Non-pigmented ciliary epithelial cell (primary cell): Measurements from ENCODE around the gene THBS3.
"Not testable (repeated sequence)": the region's sequence is repeated elsewhere in the genome, so short reads cannot be mapped to it uniquely, and the experiment has no call there.

ENCODE experiments used
- DNase-seq: peaks from one replicate; pipeline ENCODE4 v3.0.0-alpha.2; 2010; ENCODE audit warnings: low read depth

The THBS3 gene

GRCh38 chr1:155207806-155208540, at the start of gene THBS3:
Gene THBS3 (minus strand): TSS chr1:155207897. CDS start chr1:155207876, 21 bp downstream.
- no peak for DNase-seq

DNA sequence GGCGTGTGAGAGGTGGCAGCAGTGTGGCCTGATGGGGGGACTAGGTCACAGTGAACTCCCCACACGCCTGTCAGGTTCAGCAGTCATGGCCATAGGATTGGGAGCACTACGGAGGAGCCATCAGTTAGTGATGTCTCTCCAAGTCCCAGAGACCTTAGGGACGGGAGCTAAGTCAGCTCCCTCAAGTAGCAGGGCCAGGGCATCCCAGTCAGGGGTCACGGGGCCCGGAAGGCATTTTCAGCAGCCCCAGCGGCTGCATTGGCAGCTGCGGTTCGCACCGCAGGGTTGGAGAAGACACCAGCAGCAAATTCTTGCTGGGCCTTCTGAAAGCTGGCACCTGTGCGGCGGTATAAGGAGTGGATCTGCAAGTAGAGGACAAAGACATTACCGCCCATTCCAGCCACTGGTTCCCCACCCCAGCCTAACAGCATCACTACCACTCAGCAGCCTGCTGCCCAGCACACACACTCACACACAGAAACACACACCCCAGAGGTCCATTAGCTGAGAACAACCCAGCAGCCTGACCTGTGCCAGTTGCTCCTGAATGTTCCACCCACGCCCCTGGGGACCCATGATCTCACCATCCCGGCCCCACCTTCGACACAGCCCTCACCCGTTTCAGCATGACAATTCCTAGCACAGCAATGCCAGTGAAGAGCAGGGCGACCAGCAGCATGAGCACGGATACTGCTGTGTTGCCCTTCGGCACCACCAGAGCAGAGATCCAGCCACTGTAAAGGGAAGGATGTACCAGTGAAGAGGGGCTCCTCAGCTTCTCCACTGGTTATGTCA, 48.6 kb upstream of the THBS3 start:
- no peak for DNase-seq

- no peak for DNase-seq
Observed at GRCh38 chr1:155255243-155256007, 47.7 kb upstream of the THBS3 start, which contains the start of gene ENTREP3. Gene ENTREP3 (minus strand): TSS chr1:155255483. CDS start chr1:155254877, 606 bp downstream.

DNA sequence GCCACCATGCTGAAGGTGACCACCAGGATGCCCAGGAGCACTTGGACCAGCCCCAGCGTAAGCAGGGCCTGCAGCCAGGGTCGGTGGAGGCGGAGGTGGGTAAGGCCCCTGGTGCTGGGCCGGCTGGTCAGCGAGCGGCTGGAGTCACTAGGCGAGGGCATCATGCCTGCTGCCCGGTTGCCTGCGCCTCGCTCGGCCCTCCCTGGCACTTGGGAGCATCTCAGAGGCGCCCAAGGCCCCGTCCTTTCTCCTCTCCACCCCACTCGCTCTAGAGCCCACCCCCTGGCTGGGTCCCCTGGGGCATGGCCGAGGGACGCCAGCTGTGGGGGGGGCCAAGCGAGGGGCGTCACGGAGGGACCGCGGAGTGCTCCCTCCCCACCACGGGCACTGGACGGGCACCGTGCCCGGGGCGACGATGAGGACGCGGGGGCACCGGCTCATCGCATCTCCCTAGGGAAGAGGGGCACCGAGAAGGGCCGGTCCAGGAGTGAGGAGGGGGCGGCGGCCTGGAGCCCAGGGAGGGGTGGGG, 47.1 kb upstream of the THBS3 start:
- no peak for DNase-seq

DNA sequence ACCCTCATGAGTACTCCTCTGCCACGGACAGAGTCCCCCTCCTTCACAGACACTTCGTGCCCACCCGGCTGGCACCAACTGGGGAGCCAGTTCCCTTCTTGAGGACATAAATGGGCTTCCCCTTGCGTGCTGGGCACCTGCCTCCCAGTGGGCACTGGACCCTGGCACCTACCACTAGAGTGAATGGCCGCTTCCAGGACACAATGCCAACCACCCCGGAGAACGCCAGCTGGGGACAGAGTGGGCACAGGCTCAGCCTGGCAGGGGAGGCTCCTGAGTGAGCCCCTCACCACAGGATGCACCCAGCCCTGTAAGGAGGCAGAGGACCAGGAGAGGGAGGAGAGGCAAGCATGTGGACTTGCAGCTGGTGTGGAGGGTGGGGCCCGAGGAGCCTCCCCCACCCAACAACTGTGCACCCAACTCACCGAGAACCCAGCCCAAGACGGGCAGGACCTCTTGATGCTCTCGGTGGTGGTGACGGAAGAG, 46.6 kb upstream of the THBS3 start:
- DNase-seq, result no peak

DNA sequence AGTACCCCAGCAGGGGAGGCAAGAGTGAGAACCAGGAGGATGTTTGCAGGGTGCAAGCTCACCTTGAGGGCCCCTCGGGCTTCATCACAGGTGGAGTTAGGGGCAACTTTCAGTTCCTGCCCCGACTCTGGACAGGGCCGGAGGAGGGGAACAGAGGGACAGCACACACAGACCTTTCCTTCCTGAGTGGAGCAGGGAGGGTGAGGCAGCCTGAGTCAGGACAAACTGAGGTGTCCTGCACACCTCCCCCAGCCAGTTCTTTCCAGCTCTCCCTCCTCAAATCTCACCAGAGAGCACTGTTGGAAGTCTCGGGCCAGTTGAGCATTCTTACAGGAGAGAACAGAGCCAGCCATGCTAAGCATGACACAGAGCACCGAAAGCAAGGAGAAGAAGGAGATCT, 46.1 kb upstream of the THBS3 start:
- no peak for DNase-seq

DNA sequence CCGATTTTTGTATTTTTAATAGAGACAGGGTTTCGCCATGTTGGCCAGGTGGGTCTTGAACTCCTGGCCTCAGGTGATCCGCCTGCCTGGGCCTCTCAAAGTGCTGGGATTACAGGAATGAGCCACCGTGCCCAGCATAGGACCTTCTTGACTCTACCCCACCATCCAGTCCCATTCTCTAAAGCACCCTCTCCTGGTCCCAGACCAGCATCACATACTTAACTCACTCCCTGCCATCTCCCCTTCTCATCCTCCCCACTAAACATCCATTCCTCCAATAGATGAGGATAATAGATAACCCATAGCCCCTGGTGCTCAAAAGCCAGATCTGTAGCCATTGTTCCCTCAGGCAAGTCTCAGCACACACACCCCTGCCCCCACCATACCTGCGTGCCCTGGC, 45.5 kb upstream of the THBS3 start:
- no peak for DNase-seq

DNA sequence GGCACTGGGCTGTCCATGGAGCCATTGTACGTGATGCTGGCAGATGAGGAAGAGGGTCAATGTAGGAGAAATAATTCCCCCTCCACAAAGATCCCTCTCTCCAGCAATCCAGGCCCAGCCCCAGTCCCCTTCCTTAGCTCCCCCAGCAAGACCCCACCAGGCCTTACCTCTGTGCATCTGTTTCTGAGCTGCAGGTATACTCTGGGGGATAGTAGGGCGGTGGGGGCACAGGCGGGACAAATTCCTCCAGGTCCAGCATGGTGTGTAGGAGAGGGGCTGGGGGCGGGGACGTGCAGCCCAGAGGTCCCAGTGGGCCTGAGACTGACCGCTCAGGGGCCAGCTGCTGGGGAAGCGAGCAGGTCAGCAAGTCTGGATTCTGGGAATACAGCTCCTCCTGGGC, 43.9 kb upstream of the THBS3 start:
- no peak for DNase-seq

DNA sequence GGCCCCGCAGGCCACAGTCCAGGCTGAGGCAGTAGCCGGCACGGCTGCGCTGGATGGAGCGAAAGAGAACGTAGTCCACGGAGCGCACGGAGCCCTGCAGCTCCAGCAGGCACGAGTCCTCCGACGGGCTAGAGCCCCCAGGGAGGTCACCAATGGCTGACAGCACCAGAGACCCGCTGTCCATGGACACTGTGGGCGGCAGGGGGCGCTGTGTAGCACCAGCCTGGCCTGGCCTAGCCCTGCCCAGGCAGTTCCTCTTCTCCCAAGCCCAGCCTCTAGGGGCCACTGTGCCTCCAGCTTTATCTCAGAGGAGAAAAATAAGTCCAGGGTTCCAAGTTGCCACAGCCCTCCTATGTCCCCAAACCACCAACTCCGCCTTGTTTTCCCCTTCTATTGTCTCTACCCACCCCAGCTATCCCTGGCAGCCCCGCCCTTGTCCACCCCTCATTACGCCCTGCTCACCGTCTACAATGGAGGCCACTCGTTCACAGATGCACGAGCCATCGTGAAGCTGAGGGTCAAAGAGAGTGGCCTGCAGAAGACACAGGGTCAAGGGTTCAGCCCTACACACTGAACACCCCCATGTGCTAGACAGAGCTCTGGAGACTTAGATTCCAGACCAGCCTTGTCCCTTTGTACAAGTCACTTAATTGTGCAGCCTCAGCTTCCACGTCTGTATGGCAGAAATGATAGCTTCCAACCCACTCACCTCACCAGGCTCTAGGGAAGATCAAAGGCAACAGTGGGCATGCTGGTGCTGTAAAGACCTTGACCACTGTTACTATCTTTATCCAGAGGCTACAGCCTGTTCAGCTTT, 43.1 kb upstream of the THBS3 start:
- DNase-seq, result no peak

DNA sequence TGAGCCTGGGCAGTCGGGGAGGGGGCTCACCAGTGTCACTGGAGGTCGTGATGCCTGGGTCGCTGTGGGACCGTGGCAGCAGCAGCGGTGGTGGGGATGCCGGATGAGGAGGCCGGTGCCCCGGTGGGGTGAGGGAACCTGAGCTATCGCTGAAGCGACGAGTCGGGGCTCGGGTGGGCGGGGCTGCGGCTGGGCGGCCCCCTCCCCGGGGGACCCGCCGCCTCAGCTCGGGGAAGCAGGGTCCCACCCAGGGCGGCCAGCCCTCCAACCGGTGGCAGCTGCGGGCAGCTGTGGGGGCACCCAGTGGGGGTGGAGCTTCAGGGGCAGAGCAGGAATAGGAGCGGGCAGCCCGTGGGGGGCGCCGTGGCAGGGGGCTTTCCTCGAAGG, 42.5 kb upstream of the THBS3 start:
- no peak for DNase-seq

DNA sequence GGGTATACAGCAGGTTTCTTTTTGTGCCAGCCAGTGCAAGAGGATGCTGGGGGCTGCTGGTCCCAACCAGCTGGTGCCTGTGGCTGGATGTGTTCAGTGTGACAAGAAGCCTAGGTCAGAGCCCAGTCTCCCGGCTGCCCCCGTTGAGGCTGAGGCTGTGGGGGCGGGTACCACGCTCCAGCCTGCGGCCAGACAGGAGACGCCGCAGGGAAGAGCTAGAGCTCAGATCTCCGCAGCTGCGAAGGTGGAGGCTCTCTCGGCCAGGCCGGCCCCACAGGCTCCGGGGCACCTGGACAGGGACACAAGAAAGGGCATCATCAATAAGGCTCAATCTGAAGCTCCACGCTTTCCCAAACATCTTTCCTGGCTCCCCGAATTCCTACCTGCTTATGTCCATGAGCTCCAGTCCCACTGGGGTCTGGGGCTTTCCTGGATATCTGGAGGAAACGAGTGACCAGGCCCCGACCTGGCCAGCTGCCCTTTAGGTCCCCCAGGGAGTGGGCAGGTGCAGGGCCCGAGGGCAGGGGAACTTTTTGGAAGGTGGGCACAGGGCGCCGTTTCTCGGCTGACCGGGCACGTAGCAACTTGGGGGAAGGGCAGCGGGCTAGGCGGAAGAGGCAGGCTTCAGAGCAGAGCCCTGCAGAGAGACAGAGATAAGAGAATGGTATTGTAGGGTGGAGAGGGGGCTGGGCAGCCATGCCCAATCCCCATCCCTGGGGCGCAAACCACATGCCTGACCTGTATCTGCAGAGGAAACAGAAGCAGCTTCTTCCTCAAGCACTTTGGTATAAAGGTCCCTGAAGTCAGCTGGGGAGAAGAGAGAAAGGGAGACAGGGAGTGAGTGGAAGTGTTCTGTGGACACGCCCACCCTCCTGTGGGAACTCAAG, 40.2 kb upstream of the THBS3 start:
- no peak for DNase-seq

DNA sequence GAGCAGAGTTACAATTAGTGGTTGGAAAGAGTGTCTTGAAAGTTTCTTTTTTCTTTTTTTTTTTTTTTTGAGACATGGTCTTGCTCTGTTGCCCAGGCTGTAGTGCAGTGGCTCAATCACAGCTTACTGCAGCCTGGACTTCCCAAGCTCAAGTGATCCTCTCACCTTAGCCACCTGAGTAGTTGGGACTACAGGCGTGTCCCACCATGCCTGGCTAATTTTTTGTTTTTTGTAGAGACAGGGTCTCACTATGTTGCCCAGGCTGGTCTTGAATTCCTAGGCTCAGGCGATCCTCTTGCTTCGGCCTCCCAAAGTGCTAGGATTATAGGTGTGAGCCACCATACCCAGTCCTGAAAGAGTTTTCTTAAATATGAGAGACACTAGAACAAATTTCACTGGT, 39.1 kb upstream of the THBS3 start:
- not testable (repeated sequence) for DNase-seq

DNA sequence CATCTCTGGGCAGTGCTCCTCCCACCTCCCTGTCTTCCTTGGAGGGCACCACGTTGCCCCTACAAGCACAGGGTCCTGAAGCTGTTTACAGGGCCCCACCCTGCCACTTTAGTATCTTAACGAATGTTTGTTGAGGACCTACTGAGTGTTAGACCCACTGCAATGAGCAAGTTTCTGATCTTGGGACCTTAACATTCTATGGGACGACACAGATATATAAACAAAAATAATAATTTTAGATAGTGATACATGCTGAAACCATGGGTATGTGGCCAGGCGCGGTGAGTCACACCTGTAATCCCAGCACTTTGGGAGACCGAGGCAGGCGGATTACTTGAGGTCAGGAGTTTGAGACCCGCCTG, 37.4 kb upstream of the THBS3 start:
- no peak for DNase-seq

DNA sequence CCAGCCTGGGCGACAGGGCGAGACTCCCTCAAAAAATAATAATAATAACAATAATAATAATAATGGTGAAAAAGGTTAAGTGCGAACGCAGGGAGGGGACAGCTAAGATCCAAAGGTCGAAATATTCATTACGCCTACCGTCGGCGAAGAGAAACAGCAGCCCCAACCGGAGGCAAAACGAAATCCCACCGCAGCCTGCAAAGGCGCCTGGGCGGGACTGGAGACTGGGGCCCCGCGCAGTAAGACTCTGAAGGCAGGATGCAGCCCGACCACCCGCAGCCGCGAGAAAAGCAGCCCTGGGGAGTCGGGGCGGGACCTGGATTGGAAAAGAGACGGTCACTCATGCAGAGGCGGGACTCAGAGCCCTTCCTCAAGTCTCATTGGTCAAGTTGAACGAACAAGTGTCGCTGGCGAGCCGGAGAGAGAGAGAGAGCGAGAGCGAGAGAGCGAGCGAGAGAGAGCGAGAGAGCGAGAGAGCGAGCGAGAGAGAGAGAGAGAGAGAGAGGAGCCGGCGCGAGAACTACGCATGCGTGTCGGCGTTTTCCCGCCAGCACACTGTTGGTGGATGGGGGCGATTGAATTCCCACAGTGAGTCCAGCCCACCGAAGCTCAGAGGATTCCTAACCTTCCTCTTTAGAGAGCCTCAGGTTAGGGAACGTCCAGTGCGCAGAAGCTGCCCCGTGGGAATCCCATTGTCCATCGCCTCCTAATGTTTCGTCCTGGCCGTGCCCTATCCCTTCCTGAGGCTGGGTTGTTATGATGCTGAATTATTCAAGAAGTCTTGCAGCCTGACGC, 36.9 kb upstream of the THBS3 start:
- DNase-seq, result peak; percentile 99

DNA sequence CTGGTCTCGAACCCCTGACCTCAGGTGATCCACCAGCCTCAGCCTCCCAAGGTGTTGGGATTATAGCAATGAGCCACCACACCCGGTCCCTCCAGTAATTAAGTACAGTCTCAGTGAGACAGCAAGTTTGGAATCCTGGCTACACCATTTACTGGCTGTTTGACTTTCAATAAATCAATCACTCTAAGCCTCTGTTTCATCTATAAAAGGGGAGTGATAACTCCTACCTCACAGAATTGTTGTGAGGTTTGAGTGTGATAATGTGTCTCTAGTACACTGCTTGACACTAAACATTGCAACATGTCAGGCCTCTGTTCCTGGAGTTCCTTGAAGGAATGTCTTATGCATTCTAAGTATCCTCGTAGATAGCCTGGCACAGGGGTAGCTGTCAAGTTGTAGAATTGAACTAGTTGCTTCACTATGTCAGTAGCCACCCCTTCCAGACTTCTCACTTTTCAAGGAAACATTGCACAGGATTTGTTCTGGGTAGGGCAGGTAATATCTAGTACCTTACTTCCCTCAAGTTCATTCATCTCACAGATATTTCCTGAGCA, 35.2 kb upstream of the THBS3 start:
- no peak for DNase-seq

- no peak for DNase-seq
Observed at GRCh38 chr1:155241841-155242264, 34.2 kb upstream of the THBS3 start.

- DNase-seq, result no peak
Observed at GRCh38 chr1:155241069-155241679, 33.5 kb upstream of the THBS3 start.

DNA sequence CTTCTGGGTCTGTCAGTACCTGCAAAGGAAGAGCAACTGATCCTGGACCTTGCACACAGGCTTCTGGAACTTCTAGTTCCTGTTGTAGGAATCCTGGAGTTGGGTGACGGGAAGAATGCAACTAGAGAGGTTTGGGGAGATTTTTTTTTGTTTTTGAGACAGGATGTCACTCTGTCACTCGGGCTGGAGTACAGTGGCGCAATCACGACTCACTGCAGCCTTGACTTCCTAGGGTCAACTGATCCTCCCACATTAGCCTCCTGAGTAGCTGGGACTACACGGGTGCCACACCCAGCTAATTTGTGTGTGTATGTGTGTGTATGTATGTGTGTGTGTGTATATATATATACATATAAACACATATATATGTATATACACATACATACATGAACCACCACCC, 28.8 kb upstream of the THBS3 start:
- no peak for DNase-seq

DNA sequence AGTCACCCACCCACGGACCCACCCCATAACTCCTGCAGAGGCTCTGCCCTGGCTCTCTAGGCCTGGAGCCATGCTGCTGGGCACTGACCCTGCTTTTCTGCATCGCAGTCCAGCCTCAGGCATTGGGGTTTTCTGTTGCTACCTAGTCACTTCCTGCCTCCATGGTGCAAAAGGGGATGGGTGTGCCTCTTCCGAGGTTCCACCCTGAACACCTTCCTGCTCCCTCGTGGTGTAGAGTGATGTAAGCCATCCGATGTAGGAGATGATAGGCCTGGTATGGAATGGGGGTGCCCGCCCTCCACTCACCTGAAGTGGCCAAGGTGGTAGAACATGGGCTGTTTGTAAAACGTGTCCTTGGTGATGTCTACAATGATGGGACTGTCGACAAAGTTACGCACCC, 27.7 kb upstream of the THBS3 start:
- not testable (repeated sequence) for DNase-seq
